ENCODE measurements around the gene CTNS. TPM values are rescaled to one million over a fixed set of nuclear protein-coding genes. Genes with fewer than 3 reads are reported as not detected.

Gene CTNS
- total RNA-seq, 2 experiments from 2014 or later = 3.3 to 4.9 TPM

DNA sequence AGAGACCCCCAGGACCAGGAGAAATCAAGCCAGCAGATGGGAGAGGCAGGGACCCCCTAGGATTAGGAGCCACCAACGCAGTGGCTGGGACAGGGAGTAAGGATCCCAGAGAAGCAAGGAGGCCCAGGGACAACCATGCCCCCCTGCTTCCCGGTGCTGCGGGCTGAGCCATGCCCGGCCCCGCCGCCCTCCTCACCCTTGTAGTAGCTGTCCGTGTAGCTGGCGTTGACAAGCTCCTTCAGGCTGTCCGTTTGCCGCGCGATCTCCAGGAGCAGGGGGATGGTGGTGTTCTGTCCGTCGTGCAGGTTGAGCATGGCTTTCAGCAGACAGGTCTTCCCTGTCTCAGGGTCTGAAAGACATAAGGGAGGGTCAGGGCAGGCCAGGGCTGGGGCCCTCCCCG, 45.8 kb upstream of the CTNS start:
- peaks cover 10% of the 10 kb centered on the region for H3K36me3 ChIP-seq (ENCODE audit: insufficient read depth, low read length)
- no peaks in the 10 kb centered on the region for H3K27me3 ChIP-seq (ENCODE audit: control insufficient read depth in 1 of 2, insufficient read depth in 2 of 2, low read length in 2 of 2)
- DNase-seq (no peak), ATAC-seq (ENCODE audit: poor library complexity) (no peak)
- Mint-ChIP-seq H3K9me3 (no peaks in the 10 kb centered on the region), H3K4me3 (no peak overlapping the region), H3K27me3 (no peaks in the 10 kb centered on the region), H3K36me3 (ENCODE audit: low read depth) (peaks cover 21% of the 10 kb centered on the region), H3K4me1 (ENCODE audit: low read depth) (no peaks in the 10 kb centered on the region), H3K27ac (no peak overlapping the region)
- TF ChIP-seq, protein P1, sequence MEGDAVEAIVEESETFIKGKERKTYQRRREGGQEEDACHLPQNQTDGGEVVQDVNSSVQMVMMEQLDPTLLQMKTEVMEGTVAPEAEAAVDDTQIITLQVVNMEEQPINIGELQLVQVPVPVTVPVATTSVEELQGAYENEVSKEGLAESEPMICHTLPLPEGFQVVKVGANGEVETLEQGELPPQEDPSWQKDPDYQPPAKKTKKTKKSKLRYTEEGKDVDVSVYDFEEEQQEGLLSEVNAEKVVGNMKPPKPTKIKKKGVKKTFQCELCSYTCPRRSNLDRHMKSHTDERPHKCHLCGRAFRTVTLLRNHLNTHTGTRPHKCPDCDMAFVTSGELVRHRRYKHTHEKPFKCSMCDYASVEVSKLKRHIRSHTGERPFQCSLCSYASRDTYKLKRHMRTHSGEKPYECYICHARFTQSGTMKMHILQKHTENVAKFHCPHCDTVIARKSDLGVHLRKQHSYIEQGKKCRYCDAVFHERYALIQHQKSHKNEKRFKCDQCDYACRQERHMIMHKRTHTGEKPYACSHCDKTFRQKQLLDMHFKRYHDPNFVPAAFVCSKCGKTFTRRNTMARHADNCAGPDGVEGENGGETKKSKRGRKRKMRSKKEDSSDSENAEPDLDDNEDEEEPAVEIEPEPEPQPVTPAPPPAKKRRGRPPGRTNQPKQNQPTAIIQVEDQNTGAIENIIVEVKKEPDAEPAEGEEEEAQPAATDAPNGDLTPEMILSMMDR (IDR thresholded peaks at IDR 0.05) = no peak
- CTCF ChIA-PET = no interaction called here
- no peak overlapping the region for H3K27ac ChIP-seq (ENCODE audit: low read depth in 1 of 2, low read length in 2 of 2)
- no peaks in the 10 kb centered on the region for H3K9me3 ChIP-seq (ENCODE audit: control insufficient read depth in 1 of 2, insufficient read depth in 1 of 2, low read length in 2 of 2)
- H3K4me3 ChIP-seq (ENCODE audit: low read length) = no peak overlapping the region
- no peaks in the 10 kb centered on the region for H3K4me1 ChIP-seq (ENCODE audit: insufficient read depth, low read length)
- POLR2A ChIA-PET = no interaction called here
- intact Hi-C loops (cut with DNase I, micrococcal nuclease) = no loop called here

DNA sequence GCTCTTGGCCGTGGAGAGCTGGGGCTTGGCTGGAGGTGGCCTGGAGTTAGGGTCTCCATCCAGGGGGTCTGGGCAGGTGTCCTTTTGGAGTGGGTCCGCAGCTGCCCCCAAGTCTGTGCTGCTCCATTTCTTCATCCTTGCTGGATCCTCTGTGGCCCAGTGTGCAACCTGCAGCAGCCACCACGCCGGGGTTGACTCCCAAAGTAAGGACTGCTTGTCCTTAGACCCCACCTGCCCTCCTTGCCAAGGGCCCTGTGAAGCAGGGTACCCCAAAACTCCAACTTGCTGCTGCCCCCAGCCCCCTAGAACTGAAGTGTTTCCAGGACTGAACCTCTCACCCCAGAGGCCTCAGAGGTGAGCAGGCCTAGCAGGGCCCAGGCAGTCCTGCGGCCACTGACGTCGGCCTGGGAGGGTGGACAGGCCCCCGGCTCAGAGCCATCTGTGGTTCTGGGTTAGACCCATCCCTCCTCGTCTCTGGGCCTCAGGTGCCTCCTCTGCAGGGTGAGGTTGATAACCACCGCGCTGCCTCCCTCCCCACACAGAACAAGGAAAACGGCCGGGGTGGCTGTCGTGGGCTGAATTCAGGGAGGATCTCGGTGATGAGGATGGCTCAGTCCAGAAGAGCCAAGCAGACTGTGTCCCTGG, 44.2 kb upstream of the CTNS start:
- ATAC-seq (ENCODE audit: poor library complexity) (no peak), DNase-seq (no peak)
- Mint-ChIP-seq H3K36me3 (ENCODE audit: low read depth) (peaks cover 15% of the 10 kb centered on the region), H3K4me1 (ENCODE audit: low read depth) (no peaks in the 10 kb centered on the region), H3K4me3 (no peak overlapping the region), H3K27me3 (no peaks in the 10 kb centered on the region), H3K9me3 (no peaks in the 10 kb centered on the region), H3K27ac (no peak overlapping the region)
- H3K27me3 ChIP-seq (ENCODE audit: control insufficient read depth in 1 of 2, insufficient read depth in 2 of 2, low read length in 2 of 2) = no peaks in the 10 kb centered on the region
- TF ChIP-seq, protein P1 (IDR thresholded peaks at IDR 0.05) = no peak
- intact Hi-C loops (cut with DNase I, micrococcal nuclease) = no loop called here
- no peak overlapping the region for H3K27ac ChIP-seq (ENCODE audit: low read depth in 1 of 2, low read length in 2 of 2)
- no peaks in the 10 kb centered on the region for H3K4me1 ChIP-seq (ENCODE audit: insufficient read depth, low read length)
- ChIA-PET POLR2A (no interaction called here), CTCF (no interaction called here)
- H3K36me3 ChIP-seq (ENCODE audit: insufficient read depth, low read length) = peaks cover 8% of the 10 kb centered on the region
- H3K9me3 ChIP-seq (ENCODE audit: control insufficient read depth in 1 of 2, insufficient read depth in 1 of 2, low read length in 2 of 2) = no peaks in the 10 kb centered on the region
- H3K4me3 ChIP-seq (ENCODE audit: low read length) = no peak overlapping the region

DNA sequence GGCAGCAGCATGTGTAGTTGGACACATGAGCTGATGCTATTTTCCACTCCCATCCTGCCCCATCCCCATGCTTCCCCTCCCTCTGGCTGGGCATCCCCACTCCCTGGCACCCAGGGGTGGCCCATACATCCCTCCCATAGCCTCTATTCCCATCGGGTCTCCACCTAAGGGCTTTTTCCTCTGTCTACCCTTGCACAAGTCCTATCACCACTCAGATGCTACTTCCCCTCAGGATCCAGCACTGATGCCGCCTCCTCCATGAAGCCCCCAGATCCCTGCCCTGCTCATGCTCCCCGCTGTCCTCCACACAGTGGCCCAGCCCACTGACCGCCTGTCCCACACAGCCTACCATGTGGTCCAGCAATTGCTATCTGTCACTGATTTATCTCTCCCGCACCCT, 43.2 kb upstream of the CTNS start:
- ATAC-seq (ENCODE audit: poor library complexity) = no peak
- Histone ChIP-seq H3K9me3 (ENCODE audit: control insufficient read depth in 1 of 2, insufficient read depth in 1 of 2, low read length in 2 of 2) (no peaks in the 10 kb centered on the region), H3K27ac (ENCODE audit: low read depth in 1 of 2, low read length in 2 of 2) (no peak overlapping the region), H3K4me1 (ENCODE audit: insufficient read depth, low read length) (no peaks in the 10 kb centered on the region), H3K4me3 (ENCODE audit: low read length) (no peak overlapping the region), H3K27me3 (ENCODE audit: control insufficient read depth in 1 of 2, insufficient read depth in 2 of 2, low read length in 2 of 2) (no peaks in the 10 kb centered on the region), H3K36me3 (ENCODE audit: insufficient read depth, low read length) (peaks cover 10% of the 10 kb centered on the region)
- Mint-ChIP-seq H3K9me3 (no peaks in the 10 kb centered on the region), H3K4me1 (ENCODE audit: low read depth) (no peaks in the 10 kb centered on the region), H3K4me3 (no peak overlapping the region), H3K27me3 (no peaks in the 10 kb centered on the region), H3K36me3 (ENCODE audit: low read depth) (peaks cover 9% of the 10 kb centered on the region), H3K27ac (no peak overlapping the region)
- ChIA-PET POLR2A (no interaction called here), CTCF (no interaction called here)
- intact Hi-C loops (cut with DNase I, micrococcal nuclease) = no loop called here
- no peak for DNase-seq
- TF ChIP-seq, protein P1 (IDR thresholded peaks at IDR 0.05) = no peak
